Small intestine (tissue), 16 donors: ENCODE results near the gene JTB. TPM values are rescaled to one million over a fixed set of nuclear protein-coding genes. Genes with fewer than 3 reads are reported as not detected.
"Not testable (repeated sequence)": the region's sequence is repeated elsewhere in the genome, so short reads cannot be mapped to it uniquely, and the experiment has no call there.

Experiments
- DNase-seq, 2 donors: peaks; one replicate each; pipeline versions ENCODE4 v3.0.0 to v3.0.0-alpha.2; 2013
- FAIRE-seq: peaks from 2 replicates; lab custom pipeline; 2012; peaks lifted over from hg19 to GRCh38; lab: Jason Lieb, UNC
- H3K27ac ChIP-seq, 3 donors: one replicate each; pipeline ENCODE4 v1.5.1; 2013; ENCODE audit warnings: low read length in 2 of 3, mild to moderate bottlenecking in 2 of 3, control low read depth in 1 of 3, inconsistent platforms in 1 of 3, low read depth in 1 of 3, moderate library complexity in 1 of 3
- H3K27me3 ChIP-seq, 3 donors: one replicate each; pipeline ENCODE4 v1.6.1; 2013; ENCODE audit warnings: low read length in 3 of 3, inconsistent platforms in 1 of 3; ENCODE audit not compliant: control insufficient read depth in 3 of 3, insufficient read depth in 3 of 3
- H3K36me3 ChIP-seq, 3 donors: one replicate each; pipeline ENCODE4 v1.6.1; 2013; ENCODE audit warnings: low read length in 3 of 3, inconsistent platforms in 1 of 3, low read depth in 1 of 3, mild to moderate bottlenecking in 1 of 3, moderate library complexity in 1 of 3; ENCODE audit not compliant: control insufficient read depth in 3 of 3, insufficient read depth in 2 of 3
- H3K4me1 ChIP-seq, 3 donors: one replicate each; pipeline ENCODE4 v1.6.1; 2013; ENCODE audit warnings: low read length in 2 of 3, inconsistent platforms in 1 of 3, low read depth in 1 of 3, mild to moderate bottlenecking in 1 of 3, moderate library complexity in 1 of 3; ENCODE audit not compliant: control insufficient read depth in 3 of 3, insufficient read depth in 2 of 3
- H3K4me3 ChIP-seq, 3 donors: one replicate each; pipeline ENCODE4 v1.5.1; 2013; ENCODE audit warnings: low read length in 3 of 3, control low read depth in 1 of 3, inconsistent platforms in 1 of 3, low read depth in 1 of 3, mild to moderate bottlenecking in 1 of 3, moderate library complexity in 1 of 3
- H3K9me3 ChIP-seq, 2 donors: one replicate each; pipeline ENCODE4 v1.6.1; 2013; ENCODE audit warnings: low read depth in 1 of 2, low read length in 1 of 2; ENCODE audit not compliant: control insufficient read depth in 2 of 2, insufficient read depth in 1 of 2
- WGBS, 3 donors: extraction: QIAGEN DNeasy Blood & Tissue Kit; methylation state at CpG; one replicate each; pipeline ENCODE4 v1.1.7; 2013; 5-methylcytosine and 5-hydroxymethylcytosine counted together
- long read RNA-seq, 10 donors: transcript quantifications; one replicate each; lab custom pipeline, GENCODE V29; 2026
- polyA plus RNA-seq, 4 donors: library from polyadenylated mRNA; stranded (reverse) in 3 of 4; unstranded in 1 of 4; fragments of 200-250 nt in 3 of 4; fragments of 120-200 nt in 1 of 4; gene quantifications; one replicate each; pipeline versions ENCODE4 v1.2.1 to v1.2.3, GENCODE V29; 2013
- donor health status: healthy with polysubstance abuse.
- donor health status: control.
- donor health status: control.
- donor health status: Bipolar disorder and iron deficiency.
- donor health status: healthy.

Gene JTB
- polyA plus RNA-seq: 100 to 1,000 TPM; 139 to 307 (median 237) TPM
- long read RNA-seq, donor 1: 0 reads
- long read RNA-seq, donor 2, transcript JTB-201 (5 exons, 1,287 nt): major isoform, 28 of 29 reads
- long read RNA-seq, donor 2, partial matches to known transcripts: 0 of 29 reads
- long read RNA-seq, donor 2, other reads (novel, unspliced or antisense): 0 of 29 reads
- long read RNA-seq, donor 3, transcript JTB-201 (5 exons, 1,287 nt): major isoform, 46 of 57 reads
- long read RNA-seq, donor 3, partial matches to known transcripts: 10 of 57 reads
- long read RNA-seq, donor 3, other reads (novel, unspliced or antisense): 0 of 57 reads
- long read RNA-seq, donor 4, partial matches to known transcripts: 0 of 1 reads
- long read RNA-seq, donor 4, other reads (novel, unspliced or antisense): 0 of 1 reads
- long read RNA-seq, donor 5, transcript JTB-201 (5 exons, 1,287 nt): major isoform, 14 of 21 reads
- long read RNA-seq, donor 5, partial matches to known transcripts: 5 of 21 reads
- long read RNA-seq, donor 5, other reads (novel, unspliced or antisense): 0 of 21 reads
- long read RNA-seq, donor 6, transcript JTB-201 (5 exons, 1,287 nt): major isoform, 47 of 47 reads
- long read RNA-seq, donor 6, partial matches to known transcripts: 0 of 47 reads
- long read RNA-seq, donor 6, other reads (novel, unspliced or antisense): 0 of 47 reads
- long read RNA-seq, donor 7: 0 reads
- long read RNA-seq, donor 8, partial matches to known transcripts: 0 of 4 reads
- long read RNA-seq, donor 8, other reads (novel, unspliced or antisense): 0 of 4 reads
- long read RNA-seq, donor 9, transcript JTB-201 (5 exons, 1,287 nt): major isoform, 18 of 19 reads
- long read RNA-seq, donor 9, partial matches to known transcripts: 0 of 19 reads
- long read RNA-seq, donor 9, other reads (novel, unspliced or antisense): 0 of 19 reads
- long read RNA-seq, donor 10, transcript JTB-201 (5 exons, 1,287 nt): major isoform, 56 of 65 reads
- long read RNA-seq, donor 10, partial matches to known transcripts: 6 of 65 reads
- long read RNA-seq, donor 10, other reads (novel, unspliced or antisense): 0 of 65 reads

GRCh38 chr1:153977250-153978240 is at the start of gene JTB:
Gene JTB, minus strand, starts transcription at chr1:153977674. Its CDS starts 422 bp downstream, at chr1:153977252.
- WGBS, 3 donors: 0% methylated on average over 63 to 75 of the region's 75 CpGs

GRCh38 chr1:154019940-154020339 is 42.5 kb upstream of the JTB start:
- no peaks in the 10 kb centered on the region for H3K4me1 ChIP-seq
- H3K27ac ChIP-seq: no peak overlapping the region
- WGBS, 3 donors: 79 to 92% (median 88%) methylated on average over 1 of the region's 1 CpG
- no peaks in the 10 kb centered on the region for H3K27me3 ChIP-seq
- no peak overlapping the region for H3K4me3 ChIP-seq
- H3K36me3 ChIP-seq: no peaks in the 10 kb centered on the region
- FAIRE-seq (no peak), DNase-seq (no peak)
- no peaks in the 10 kb centered on the region for H3K9me3 ChIP-seq

More at GRCh38 chr1:153977250-153978240, at the start of gene JTB:
- H3K27me3 ChIP-seq: no peaks in the 10 kb centered on the region
- H3K27ac ChIP-seq: peak within 1 kb of the TSS; percentile 77 to 93 (median 85)
- no peak for FAIRE-seq
- peaks cover 0 to 8% (median 0%) of the 10 kb centered on the region in 3 donors for H3K4me1 ChIP-seq
- no peaks in the 10 kb centered on the region for H3K9me3 ChIP-seq
- DNase-seq: peak; percentile 91 to 94
- H3K4me3 ChIP-seq: peak within 1 kb of the TSS; percentile 74 to 94 (median 93)
- H3K36me3 ChIP-seq: peaks cover 9 to 47% (median 12%) of the 10 kb centered on the region in 3 donors

GRCh38 chr1:154019269-154019668 is 41.8 kb upstream of the JTB start:
- no peaks in the 10 kb centered on the region for H3K4me1 ChIP-seq
- no peak overlapping the region for H3K4me3 ChIP-seq
- 79 to 81% (median 80%) methylated on average over 4 of the region's 4 CpGs for WGBS, 3 donors
- H3K27ac ChIP-seq: no peak overlapping the region
- H3K27me3 ChIP-seq: no peaks in the 10 kb centered on the region
- H3K36me3 ChIP-seq: no peaks in the 10 kb centered on the region
- no peak for DNase-seq
- FAIRE-seq: no peak
- no peaks in the 10 kb centered on the region for H3K9me3 ChIP-seq

DNA sequence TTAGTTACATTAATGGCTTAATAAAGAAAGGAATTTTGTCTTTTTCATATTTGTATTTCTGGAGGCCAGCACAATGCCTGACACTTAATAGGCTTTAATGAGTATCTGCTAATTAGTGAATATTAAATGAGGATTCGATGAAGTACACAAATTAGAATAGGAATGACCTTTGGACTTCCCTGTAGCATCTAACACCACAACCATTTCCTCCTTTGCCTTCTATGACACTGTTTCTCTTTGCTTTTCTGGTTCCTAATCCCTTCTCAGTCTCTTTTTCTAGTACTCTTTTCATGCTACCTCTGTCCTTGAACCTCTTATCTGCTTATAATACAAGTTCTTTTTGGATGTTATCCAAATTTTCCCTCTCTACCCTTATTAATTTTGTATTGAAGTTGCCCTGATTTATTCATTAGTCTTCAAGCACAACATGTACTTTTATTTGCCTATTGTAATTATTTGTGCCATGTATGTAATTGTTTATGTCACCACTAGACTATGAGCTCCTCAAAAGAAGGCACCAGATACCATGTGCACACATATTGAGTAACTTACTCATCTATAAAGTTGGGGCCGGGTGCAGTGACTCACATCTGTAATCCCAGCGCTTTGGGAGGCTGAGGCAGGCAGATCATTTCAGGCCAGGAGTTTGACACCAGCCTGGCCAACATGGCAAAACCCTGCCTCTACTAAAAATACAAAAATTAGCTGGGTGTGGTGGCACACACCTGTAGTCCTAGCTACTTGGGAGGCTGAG is 36.9 kb upstream of the JTB start:
- no peak overlapping the region for H3K4me3 ChIP-seq
- no peaks in the 10 kb centered on the region for H3K27me3 ChIP-seq
- FAIRE-seq (no peak), DNase-seq (peak in 1 of 2 donors; percentile 50)
- WGBS, 3 donors: 28 to 66% (median 55%) methylated on average over 3 of the region's 3 CpGs
- H3K36me3 ChIP-seq: no peaks in the 10 kb centered on the region
- no peaks in the 10 kb centered on the region for H3K9me3 ChIP-seq
- no peaks in the 10 kb centered on the region for H3K4me1 ChIP-seq
- no peak overlapping the region for H3K27ac ChIP-seq

DNA sequence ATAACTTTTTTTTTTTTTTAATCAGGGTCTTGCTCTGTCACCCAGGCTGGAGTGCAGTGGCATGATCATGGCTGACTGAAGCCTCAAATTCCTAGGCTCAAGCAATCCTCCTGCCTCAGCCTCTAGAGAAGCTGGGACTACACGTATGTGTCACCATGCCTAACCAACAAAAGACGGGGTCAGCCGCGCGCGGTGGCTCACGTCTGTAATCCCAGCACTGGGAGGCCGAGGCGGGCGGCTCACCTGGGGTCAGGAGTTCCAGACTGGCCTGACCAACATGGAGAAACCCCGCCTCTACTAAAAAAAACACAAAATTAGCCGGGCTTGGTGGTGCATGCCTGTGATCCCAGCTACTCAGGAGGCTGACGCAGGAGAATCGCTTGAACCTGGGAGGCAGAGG is 35.1 kb upstream of the JTB start:
- H3K9me3 ChIP-seq, H3K4me3 ChIP-seq, H3K36me3 ChIP-seq, H3K27ac ChIP-seq, DNase-seq, FAIRE-seq, H3K27me3 ChIP-seq, H3K4me1 ChIP-seq: not testable (repeated sequence)
- 95 to 97% (median 95%) methylated on average over 14 of the region's 14 CpGs for WGBS, 3 donors

DNA sequence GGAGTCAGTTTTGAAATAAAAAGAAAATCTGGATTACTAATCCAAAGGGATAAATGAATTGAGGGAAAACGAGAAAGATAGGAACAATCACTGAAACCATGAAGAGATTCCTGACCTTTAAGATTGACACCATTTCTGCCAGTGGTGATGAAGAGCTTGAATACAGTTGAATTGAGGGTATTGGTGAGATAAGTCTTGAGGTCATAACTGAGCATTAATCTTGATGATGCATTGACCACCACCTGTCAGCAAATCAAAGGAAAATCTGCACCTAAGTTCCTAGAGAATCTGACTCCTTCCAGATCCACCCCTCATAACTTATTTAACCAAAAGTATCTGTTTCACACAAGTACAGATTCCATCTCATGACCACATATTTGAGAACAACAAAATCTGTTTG is 34.7 kb upstream of the JTB start:
- WGBS, 3 donors: 61 to 83% (median 70%) methylated on average over 1 of the region's 1 CpG
- DNase-seq (no peak), FAIRE-seq (no peak)
- Histone ChIP-seq H3K27ac (no peak overlapping the region), H3K4me1 (no peaks in the 10 kb centered on the region), H3K36me3 (no peaks in the 10 kb centered on the region), H3K4me3 (no peak overlapping the region), H3K27me3 (no peaks in the 10 kb centered on the region), H3K9me3 (no peaks in the 10 kb centered on the region)

DNA sequence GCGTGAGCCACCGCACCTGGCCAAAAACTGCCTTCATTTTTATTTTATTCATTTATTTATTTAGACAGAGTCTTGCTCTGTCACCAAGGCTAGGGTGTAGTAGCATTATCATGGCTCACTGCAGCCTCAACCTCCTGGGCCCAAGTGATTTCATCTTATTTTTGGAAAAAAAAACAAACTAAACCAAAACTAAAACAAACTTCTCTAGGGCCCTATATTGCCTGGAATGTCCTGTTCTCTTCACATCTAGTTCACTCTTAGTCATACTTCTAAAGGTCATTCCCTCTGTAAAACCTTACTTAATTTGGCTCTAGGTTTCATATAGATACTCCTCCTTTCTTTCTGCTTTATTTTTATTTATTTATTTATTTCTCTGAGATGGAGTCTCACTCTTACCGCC is 28.7 kb upstream of the JTB start:
- Histone ChIP-seq H3K4me3 (no peak overlapping the region), H3K36me3 (no peaks in the 10 kb centered on the region), H3K9me3 (no peaks in the 10 kb centered on the region), H3K4me1 (no peaks in the 10 kb centered on the region), H3K27ac (no peak overlapping the region), H3K27me3 (no peaks in the 10 kb centered on the region)
- FAIRE-seq (no peak), DNase-seq (no peak)
- WGBS, 3 donors: 89 to 98% (median 97%) methylated on average over 3 of the region's 3 CpGs
